ENCODE measurements around the gene CELF6.
"Not testable (repeated sequence)": the region's sequence is repeated elsewhere in the genome, so short reads cannot be mapped to it uniquely, and the experiment has no call there.

The CELF6 gene

DNA sequence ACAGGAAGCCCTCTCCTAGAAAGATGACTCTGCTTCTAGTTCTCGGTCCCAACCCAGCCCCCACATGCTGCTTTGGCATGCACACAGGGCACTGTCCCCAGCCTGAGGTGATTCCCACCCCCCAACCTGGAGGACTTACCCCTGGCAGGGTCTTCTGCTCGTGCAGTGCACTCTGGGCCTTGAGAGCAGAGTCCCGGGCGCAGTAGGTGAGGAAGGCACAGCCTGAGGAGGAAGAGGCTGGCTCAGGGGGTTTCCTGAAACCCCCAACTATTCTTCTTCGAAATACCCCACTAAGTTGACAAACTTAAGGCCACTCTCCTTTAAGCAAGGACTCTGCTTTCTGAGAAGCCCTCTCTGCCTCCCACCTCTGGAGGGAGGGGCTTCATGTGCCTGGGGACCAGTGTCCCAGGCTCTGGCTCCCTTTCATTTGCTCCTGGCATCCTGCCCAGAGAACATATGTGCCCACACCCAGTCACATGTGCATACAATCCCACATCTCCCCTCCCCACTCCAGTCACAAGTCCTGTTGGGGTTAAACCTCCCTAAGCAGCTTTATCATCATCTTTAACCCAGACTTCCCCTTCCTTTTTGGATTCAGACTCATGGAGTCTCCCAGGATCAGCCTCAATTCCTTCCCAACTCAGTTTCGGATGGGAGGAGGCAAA lies 4.1 kb downstream of the CELF6 start:
- DNase-seq, result no peak

DNA sequence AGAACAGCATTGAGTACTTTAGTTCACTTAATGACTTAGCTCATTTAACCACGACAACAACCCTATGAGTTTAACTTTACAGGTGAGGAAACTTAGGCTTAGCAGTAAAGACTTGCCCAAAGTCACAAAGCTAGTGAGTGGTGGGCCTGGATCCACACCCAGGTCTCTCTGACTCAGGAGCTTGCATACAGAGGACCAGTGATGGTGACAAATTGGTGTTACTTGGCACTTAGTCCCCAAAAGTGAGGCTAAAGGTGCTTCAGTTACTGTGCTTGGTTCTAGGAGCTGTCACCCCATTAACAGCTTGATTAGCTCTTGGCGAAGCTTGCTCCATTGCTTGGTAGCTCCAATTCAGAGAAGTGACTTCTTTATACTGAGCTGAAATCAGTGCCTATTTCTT lies 6.1 kb downstream of the CELF6 start:
- no peak for DNase-seq

DNA sequence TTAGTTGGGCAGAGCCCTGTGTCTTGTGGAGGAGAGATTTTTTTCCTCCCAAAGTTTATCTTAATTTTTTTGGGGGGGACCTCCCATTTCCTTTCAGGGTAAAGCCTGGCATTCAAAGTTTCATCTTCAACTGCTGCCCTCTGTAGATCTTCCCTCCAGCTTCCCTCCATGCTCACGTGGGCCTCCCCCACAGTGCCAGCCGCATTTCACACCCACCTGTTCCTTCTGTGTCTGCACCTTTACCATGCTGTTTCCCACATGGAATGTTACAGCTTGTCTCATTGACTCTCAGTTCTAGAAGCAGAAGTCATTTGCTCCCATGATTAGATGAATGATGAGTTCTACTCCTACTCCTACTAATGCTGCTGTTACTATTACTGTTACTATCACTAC lies 6.5 kb downstream of the CELF6 start:
- no peak for DNase-seq

DNA sequence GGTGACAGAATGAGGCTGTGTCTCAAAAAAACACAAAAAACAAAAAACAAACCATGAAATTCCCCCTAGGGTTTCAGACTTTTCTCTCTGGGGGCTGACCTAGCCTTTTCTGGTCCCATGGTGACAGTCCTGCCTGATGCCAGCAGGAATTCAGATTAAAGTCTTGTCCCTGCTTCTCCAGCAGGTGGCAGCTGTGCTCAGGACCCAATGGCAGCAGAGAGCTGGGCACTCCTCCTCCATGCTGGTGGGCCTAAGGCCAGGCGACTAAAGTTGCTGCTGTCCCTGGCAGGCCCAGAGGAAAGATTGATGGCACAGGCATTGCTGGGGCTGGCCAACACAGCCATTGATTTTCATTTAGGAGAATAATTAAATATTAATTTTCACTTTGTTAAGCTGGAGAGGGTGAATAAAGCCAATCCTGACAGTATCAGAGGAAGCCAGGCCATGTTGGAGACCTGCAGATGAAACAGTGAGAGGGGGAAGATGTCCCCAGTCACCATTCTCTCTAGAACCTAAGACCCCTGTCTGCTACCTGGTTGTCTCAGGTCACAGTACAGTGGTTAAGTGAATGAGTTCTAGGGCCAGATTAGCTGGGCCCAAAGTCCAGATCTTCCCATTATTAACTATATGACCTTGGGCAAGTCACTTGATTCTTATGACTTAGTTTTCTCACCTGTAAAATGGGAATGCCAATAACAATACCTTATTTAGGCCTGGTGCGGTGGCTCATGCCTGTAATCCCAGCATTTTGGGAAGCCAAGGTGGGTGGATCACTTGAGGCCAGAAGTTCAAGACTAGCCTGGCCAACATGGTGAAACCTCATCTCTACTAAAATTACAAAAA lies 7.1 kb downstream of the CELF6 start:
- peak; percentile 48 for DNase-seq

DNA sequence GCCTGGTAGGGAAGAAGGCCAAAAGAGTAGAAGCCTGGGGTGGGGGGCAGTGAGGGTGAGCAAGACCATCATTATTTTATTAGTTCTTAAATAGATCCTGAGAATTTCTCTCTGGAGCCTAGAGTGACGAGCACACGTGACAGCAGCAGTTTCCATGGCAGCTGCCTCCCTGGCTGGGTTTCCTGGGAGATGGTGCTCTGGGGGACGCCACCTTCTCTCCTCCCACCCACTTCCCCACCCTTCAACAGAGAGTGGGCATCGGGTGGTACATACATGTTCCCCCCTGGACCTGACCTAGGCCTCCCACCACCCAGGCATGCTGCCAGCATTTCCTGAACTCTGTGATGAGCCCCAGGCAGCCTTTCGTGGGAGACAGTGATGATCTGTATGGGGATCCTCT lies 12.9 kb downstream of the CELF6 start:
- DNase-seq, result no peak

DNA sequence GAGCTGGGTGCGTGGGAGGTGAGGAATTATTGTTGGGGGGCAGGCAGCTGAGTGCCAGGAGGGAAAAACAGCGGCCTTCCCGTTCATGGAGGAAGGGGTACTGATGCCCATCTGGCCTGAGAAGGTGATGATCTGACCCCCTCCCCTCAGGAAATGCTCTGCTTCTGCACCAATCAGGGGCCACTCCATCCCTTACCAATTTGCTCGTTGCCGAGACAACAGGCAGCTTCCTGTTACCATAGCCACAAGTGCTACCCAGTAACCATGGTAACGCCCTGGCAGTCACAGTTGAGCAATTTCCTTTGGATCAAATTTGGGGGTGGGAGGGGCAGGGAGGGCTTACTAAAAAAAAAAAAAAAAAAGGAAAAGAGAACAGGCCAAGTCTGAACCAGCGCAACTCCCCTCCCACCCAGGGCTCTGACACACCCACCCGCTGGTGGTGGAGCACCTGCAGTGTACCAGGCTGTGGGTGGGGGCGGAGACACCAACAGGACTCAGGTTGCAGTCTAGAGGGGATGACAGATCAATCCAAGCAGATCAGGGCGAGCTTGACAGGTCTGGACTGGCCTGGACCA lies 13.7 kb downstream of the CELF6 start:
- DNase-seq, result peak; percentile 73

DNA sequence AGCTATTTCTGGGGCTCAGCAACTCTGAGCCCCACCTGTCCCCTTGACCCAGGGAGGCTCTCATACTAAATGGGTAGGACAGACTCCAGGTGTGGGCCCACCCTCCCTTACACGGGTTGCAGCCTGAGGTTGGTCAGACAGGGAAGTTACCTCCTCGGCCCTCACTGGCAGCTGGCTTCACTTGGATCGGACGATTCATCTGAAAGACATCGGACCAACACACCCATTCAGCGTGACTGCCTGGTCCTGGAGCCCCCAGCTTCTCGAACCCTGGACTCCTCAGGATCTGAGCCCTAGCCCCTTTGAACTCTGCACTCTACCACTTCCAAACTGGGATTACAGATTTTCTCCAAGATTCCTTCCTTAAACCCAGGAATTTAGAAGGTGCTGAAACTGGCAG lies 15.4 kb downstream of the CELF6 start:
- DNase-seq, result no peak

DNA sequence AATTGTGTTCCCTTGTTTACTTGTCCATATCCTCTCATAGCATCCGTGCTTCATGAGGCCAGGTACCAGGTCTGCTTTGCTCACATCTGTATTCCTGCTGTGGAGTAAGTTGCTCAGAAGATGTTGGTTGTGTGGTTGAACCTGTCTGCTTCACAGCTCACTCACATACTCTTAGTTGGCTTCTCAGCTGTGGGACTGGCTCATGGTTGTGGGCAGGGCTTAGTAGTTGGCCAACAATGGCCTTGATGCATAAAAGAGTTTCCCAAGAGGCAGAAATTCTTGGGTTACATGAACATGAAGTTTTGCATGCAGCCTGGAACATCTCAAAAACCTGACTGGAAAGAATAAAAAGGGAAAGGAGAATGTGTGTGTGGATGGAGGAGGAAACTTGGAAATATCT lies 17.0 kb downstream of the CELF6 start:
- DNase-seq, result no peak

DNA sequence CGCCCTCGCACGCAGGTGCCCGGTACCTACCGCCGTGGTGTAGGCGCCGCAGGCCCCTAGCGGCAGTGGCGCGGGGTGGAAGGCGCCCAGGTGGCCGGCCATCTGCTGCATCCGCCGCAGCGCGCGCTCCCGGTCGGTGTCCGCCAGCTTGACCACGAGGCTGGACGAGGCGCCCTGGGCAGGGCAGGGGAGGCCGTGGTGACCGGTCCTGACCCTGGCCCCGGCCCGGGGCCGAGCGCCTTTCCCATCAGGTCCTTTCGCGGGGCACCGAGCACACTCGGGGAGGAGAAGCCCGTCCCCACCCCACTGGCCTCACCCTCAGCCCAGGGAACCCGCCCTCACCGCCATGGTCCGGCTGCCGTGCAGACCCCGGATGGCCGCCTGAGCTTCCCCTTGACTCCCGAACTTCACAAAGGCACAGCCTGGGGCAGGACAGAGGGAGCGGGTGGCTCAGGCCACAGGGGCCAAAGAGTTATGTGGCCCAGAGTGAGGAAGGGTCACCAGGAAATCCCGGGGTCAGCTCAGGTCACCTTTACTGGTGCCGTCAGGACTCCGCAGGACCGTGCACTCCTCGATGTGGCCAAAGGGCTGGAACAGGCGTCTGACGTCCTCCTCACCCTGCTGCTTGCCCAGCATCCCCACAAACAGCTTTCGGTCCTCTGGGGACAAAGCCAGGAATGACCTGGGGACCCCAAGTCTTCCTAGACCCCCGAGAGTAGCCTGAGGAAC lies 30.2 kb downstream of the CELF6 start:
- DNase-seq, result no peak

DNA sequence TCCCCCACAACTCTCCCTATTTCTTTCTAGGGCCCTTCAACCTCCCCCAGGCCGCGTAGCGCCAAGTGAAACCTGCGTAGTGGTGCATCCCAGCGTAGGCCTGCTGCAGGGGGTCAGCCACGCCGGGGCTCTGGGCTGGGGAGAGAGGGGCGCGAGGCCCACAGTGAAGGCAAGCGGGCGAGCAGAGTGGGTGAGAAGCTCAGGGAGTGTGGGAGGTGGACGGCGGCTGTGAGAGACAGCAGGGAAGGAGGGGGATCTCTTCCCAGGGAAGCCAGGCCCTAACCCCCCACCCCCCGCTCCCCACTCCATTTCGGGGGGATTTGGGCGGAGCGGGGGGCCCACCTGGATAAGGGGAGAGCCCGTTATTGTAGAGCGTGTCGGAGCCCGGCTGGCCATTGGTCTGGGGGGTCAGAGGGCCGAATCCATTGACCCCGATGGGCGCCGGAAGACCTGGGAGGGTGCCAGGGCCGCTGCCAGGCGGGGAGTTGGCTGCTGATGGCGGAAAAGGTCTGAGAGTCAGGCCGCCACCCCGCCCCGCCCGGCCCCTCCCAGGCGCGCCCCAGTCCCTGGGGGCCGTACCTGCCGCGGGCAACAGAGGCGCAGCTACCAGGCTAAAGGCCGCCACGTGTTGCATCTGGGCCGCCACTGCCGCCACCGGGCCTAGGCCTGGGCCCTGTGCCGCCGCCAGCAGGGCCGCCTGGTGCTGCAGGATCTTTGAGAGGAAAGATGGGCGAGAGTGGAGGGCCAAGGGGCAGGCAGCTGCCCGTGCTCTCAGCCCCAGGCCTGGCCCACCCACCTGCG lies 31.0 kb downstream of the CELF6 start:
- DNase-seq, result no peak

DNA sequence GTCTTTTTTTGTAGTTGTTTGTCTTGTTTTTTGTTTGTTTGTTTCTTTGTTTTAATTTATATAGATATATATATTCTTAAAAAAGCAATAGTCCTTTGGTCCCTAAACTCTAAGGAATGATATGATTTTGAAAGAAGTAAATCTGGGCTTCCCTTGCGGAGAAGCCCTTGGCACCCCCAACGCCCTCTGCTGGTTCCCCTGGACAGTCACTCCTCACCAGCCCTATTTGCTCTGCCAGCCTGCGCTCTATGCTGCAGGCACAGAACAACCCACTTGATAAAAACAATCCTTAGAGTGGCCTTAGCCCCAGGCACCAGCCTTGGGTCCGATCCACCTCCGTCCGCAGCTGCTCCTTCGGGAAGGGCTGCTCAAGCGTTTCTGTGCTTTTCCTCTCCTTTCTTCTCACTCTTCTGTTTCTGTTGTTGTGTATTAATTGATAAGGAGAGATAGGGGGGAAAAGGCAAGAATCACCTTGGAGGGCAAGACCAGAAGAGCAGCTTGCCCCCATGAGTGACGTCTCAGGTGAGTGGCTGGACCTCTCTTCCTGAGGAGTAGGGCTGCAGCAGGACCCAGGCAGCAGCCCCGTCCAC lies 33.9 kb downstream of the CELF6 start:
- DNase-seq, result peak; percentile 32

DNA sequence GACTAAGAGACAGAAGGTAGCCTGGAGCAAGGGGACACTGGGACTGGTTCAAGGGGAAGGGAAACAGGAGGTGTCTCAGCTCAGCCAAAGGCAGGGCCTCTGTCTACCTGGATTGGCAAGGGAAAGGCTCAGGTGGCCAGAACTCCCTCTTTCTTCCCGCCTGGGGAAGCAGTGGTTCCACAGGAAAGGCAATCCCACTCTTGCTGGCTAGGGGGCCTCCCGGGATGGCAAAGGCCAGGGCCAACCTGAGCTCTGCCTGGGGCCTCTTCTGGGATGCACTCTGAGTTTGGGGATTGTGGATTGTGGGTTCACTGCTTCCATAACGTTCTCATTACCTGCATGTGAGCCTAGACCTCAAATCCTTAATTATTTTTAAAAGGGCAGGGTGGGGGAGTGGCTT lies 34.6 kb downstream of the CELF6 start:
- DNase-seq, result no peak

DNA sequence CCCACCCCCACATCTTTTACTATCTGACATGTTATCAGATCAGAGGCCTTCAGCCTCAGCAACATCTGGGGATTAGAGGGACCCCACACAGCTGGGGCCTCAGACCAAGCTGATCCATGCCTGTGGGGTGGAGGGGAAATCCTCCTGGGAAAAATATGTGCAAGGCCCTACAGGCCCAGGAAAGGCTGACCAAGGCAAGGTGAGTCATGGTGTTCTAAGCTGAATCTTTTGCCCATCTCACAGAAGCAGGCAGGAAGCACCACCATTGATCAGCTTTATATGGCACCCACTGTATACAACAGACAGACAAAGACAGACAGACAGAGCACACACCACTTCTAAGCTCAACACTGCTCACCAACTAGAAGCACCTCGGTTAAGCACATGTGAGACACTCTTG lies 35.2 kb downstream of the CELF6 start:
- no peak for DNase-seq

DNA sequence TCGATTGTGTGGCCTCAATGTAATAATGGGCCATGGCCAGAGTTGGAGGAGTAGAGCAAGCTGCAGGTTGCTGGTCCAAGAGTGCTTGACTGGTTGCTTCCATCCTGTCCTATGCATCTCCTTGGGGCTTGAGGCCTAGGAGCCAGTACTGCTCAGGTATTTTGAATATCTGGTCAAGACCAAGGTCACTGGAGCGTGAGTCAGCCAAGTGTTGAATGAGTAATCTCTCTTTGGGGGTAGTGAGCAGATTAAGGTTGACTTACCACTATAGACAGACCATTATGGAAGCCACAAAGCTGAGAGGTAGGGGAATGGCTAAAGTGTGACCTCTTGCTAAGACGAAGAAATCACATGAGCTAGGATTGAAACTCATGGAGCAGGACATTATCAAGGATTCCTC lies 38.2 kb downstream of the CELF6 start:
- no peak for DNase-seq

DNA sequence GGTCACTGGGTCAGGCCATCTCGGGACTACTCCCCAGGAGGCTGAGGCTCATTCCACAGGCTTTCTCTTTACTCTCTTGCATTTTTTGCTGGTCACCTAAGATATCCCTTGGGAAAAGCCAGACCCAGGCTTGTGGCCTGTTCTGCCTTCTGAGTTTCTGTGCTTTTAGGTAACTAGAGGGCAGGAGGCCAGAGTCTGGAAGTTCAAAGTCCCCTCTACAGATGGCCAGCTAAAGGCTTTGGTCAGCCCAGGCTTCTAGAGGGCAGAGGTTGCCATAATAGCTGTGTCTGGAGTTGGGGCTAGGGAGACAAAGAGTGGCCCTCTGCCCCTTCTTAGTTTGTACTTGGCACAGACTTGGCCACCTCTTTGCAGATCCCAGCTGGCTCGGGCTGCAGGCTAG lies 39.2 kb downstream of the CELF6 start:
- no peak for DNase-seq

DNA sequence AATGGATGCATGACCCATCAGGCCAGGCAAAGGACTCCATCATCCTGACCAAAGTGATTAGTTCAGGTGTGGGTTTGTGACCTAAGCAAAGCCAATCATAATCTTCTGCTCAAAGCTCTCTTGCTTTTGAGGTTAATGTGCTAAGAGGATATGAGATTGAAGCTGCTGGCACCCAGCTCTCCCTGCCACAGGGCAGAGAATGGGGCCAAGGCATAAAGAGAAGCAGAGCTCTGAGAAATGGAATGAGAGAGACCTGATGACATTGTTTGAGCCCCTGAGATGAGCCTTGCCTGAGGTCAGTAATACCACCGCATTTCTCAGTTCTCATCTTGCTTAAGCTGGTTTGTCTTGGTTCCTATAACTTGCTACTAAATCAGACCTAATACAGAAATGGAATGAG lies 41.2 kb downstream of the CELF6 start:
- DNase-seq, result no peak

DNA sequence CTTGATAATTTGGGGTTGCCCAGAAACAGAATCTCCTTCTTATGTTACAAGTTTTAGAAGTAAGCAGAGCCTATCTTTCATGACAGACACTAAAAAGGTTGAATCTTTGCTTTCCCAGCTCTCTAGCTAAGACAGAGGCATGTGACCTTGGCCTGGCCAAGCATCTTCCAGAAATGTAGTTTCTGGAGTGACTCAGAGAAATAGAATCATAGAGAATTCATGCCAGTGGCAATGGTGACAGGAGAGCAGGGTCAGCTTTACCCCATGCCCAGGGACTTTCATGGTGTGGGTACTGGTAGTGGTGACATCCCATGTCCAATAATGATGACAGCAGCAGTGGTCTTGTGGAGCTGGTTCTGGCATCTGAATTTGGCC lies 43.6 kb downstream of the CELF6 start:
- DNase-seq, result no peak

DNA sequence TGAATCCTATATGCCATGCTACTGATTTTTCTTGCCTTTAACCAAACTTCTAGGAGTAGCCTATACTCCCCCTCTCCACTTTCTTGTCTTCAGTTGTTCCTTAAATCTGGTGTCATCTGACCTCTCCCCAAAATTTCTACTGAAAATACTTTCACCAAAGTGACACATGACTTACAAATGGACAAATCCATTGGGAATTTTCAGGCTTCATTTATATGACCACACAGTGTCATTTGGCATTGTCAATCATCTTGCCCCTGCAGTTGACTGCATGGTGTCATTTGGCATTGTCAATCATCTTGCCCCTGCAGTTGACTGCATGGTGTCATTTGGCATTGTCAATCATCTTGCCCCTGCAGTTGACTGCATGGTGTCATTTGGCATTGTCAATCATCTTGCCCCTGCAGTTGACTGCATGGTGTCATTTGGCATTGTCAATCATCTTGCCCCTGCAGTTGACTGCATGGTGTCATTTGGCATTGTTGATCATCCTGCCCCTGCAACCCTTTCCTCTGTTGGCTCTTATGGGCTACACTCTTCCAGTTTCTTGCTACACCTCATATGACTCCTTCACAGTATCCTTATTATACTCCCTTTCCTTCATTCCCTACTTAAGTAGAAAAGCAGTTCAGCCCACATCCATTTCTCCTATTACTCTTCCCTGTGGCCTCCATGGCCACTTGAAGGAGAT lies 44.2 kb downstream of the CELF6 start:
- DNase-seq, result not testable (repeated sequence)

DNA sequence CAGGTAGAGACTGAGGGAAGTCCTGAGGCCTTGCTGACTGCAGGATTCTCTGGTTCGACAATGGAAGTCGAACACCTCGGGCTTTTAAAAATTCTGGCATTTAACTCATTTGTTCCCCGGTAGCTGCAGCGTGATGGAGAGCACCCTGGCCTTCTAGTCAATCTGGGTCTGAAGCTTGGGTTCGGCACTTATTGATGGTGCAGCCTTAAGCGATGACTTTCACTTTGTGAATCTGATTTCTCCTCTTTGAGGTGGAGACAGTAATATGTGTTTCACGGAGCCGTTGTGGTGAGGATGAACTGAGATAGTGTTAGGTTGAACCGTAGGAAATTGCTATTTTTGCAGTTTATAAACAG lies 47.0 kb downstream of the CELF6 start:
- no peak for DNase-seq

DNA sequence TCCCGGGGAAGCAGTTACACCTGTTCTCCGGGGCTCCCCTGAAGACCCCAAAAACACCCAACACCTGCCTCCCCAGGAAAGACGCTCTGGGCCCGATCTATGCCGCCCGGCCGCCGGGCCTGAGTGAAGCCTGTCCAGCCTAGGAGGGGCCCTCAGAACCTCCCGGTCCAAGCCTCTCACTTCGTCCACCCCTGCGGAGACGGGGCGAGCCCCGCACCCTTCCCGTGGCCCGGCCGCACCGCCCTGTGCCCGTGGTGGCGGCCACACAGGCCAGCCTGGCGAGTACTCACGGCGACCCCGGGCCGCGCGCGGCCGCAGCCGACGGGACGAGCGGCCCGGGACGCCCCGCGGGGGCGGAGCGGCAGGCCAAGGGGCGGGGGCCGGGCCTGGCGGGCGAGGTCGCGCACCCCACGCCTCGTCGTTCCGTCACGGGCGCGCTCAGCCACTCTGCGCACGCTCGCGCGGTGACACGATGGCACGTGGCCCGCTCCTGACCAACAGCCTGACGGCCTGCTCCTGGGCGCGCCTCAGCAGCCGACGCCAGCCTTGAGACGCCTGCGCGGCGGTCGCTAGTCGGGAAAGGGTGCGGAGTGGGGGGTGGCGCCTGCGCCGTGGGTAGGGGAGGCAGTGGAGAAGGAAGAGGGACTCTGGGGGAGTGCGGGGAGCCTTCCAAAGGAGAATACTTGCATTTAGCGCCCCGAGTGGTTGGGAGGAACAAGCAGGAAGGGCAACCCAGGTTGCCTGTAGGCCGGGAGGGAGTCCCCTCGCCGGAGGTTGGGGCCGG lies 47.6 kb downstream of the CELF6 start, which contains the start of gene PARP6:
PARP6 (minus strand) TSS at position 342 of the 784 bp plus-strand sequence. CDS start 5,077 bp downstream, outside the sequence.
- DNase-seq, result peak; percentile 100

DNA sequence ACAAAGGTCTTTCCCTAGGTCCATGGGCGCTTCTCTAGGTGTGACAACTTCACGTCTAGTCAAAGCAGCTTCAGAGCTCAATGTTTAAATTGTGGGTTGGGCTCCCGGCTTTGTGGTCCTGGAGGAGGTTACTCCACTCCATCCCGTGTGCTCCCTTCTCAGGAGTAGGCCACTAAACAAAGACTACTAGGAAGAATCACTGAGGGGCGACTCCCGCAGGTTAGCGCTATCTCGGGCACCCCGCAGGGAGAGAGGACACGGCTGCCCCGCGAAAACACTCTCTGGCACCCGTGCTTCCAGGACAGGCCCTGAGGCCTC lies 48.1 kb downstream of the CELF6 start:
- DNase-seq, result no peak
